Measurements from ENCODE around the gene FGF1. TPM values are rescaled to one million over a fixed set of nuclear protein-coding genes. Genes with fewer than 3 reads are reported as not detected.

FGF1 gene
- total RNA-seq, 1 experiment from 2014 or later: 3.2 TPM

GRCh38 chr5:142641711-142642110 lies 44.2 kb downstream of the FGF1 start:
- Histone ChIP-seq H3K79me1 (ENCODE audit: insufficient read depth, low read depth, low read length, poor library complexity, severe bottlenecking) (no peaks in the 10 kb centered on the region), H4K5ac (ENCODE audit: insufficient read length, low read depth, low read length) (no peak overlapping the region), H3K27me3 (ENCODE audit: insufficient read depth, low read length) (no peaks in the 10 kb centered on the region), H3K27ac (ENCODE audit: insufficient read length, low read depth, low read length) (no peak overlapping the region), H3K56ac (ENCODE audit: insufficient read length, low read depth, low read length) (no peak overlapping the region), H3T11ph (ENCODE audit: low read length) (no peak overlapping the region), H4K20me1 (ENCODE audit: control insufficient read depth, insufficient read depth, insufficient read length) (no peaks in the 10 kb centered on the region), H3K4me2 (ENCODE audit: insufficient read depth, insufficient read length, low read length) (no peak overlapping the region), H3K23me2 (ENCODE audit: insufficient read length, low read depth, low read length, poor library complexity, severe bottlenecking) (no peaks in the 10 kb centered on the region), H2AK5ac (ENCODE audit: insufficient read length, low read length) (no peak overlapping the region), H3K9me3 (ENCODE audit: control insufficient read depth, low read depth, low read length) (no peaks in the 10 kb centered on the region), H2BK20ac (ENCODE audit: low read depth, low read length, poor library complexity, severe bottlenecking) (no peak overlapping the region), H3K14ac (ENCODE audit: insufficient read depth, low read length) (no peak overlapping the region), H3K23ac (ENCODE audit: insufficient read length, low read depth, low read length) (no peak overlapping the region), H2BK15ac (ENCODE audit: low read depth, low read length) (no peak overlapping the region), H3K79me2 (ENCODE audit: insufficient read depth, low read length) (0 out of 2 replicates have a peak, but pooled peaks cover 2% of the 10 kb centered on the region), H2AFZ (ENCODE audit: low read length) (no peak overlapping the region), H4K91ac (ENCODE audit: insufficient read length, low read depth, low read length) (no peak overlapping the region), H2BK12ac (ENCODE audit: insufficient read length, low read depth, low read length) (no peak overlapping the region), H2BK5ac (ENCODE audit: insufficient read length, low read length) (no peak overlapping the region), H2BK120ac (ENCODE audit: low read depth, low read length, poor library complexity, severe bottlenecking) (no peak overlapping the region), H3K18ac (ENCODE audit: insufficient read length, low read depth, low read length) (no peak overlapping the region), H3K4ac (ENCODE audit: low read depth, low read length) (no peak overlapping the region), H3K9ac (ENCODE audit: extremely low read depth, insufficient read length, low read length) (no peak overlapping the region), H4K8ac (replicated peaks; ENCODE audit: insufficient read length, low read depth, low read length) (no peak overlapping the region), H3K4me1 (ENCODE audit: insufficient read depth, low read length) (peaks cover 2% of the 10 kb centered on the region; the same call in 1 of the 2 replicates)
- Mint-ChIP-seq H3K4me1 (peaks cover 29 to 35% of the 10 kb centered on the region in 2 experiments), H3K27me3 (ENCODE audit: low read depth) (no peaks in the 10 kb centered on the region), H3K4me3 (no peak overlapping the region), H3K27ac (no peak overlapping the region), H3K9me3 (no peaks in the 10 kb centered on the region), H3K36me3 (ENCODE audit: insufficient read depth in 1 of 3, low read depth in 3 of 3) (no peaks in the 10 kb centered on the region; a peak in 1 of 7 replicates)
- TF ChIP-seq, protein P1, sequence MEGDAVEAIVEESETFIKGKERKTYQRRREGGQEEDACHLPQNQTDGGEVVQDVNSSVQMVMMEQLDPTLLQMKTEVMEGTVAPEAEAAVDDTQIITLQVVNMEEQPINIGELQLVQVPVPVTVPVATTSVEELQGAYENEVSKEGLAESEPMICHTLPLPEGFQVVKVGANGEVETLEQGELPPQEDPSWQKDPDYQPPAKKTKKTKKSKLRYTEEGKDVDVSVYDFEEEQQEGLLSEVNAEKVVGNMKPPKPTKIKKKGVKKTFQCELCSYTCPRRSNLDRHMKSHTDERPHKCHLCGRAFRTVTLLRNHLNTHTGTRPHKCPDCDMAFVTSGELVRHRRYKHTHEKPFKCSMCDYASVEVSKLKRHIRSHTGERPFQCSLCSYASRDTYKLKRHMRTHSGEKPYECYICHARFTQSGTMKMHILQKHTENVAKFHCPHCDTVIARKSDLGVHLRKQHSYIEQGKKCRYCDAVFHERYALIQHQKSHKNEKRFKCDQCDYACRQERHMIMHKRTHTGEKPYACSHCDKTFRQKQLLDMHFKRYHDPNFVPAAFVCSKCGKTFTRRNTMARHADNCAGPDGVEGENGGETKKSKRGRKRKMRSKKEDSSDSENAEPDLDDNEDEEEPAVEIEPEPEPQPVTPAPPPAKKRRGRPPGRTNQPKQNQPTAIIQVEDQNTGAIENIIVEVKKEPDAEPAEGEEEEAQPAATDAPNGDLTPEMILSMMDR (conservative IDR thresholded peaks at IDR 0.05): no peak
- no peak for DNase-seq
- no CpG with 5 or more reads among the region's 4 CpGs for WGBS (ENCODE audit: extremely low coverage, insufficient read length, low lambda C conversion rate)
